T-helper 2 cell treated with Interferon-gamma antibody and Interleukin-4, amounts not matched to agents 5 μg/mL and 100 μg/mL, for 36 hours (primary cell): ENCODE measurements around the gene CMTM5.
"Not testable (repeated sequence)": the region's sequence is repeated elsewhere in the genome, so short reads cannot be mapped to it uniquely, and the experiment has no call there.

Experiments
- DNase-seq: peaks from one replicate; pipeline ENCODE4 v3.0.0; 2021; ENCODE audit warnings: low spot score
- H3K27ac Mint-ChIP-seq: one replicate; pipeline ENCODE4 v1.8.0; 2021; ENCODE audit warnings: mild to moderate bottlenecking, mixed read lengths
- H3K27me3 Mint-ChIP-seq: one replicate; pipeline ENCODE4 v1.8.0; 2021; ENCODE audit warnings: low read depth, mixed read lengths
- H3K36me3 Mint-ChIP-seq: one replicate; pipeline ENCODE4 v1.8.0; 2021; ENCODE audit warnings: low read depth, mixed read lengths
- H3K4me1 Mint-ChIP-seq: one replicate; pipeline ENCODE4 v1.8.0; 2021; ENCODE audit warnings: low read depth, mixed read lengths
- H3K4me3 Mint-ChIP-seq: one replicate; pipeline ENCODE4 v1.8.0; 2022; ENCODE audit warnings: mild to moderate bottlenecking, moderate library complexity, mixed read lengths
- H3K9me3 Mint-ChIP-seq: one replicate; pipeline ENCODE4 v1.8.0; 2021; ENCODE audit warnings: mixed read lengths

The CMTM5 gene

GRCh38 chr14:23378612-23379220 lies 1.9 kb downstream of the CMTM5 start:
- Mint-ChIP-seq H3K27me3 (peaks cover 6% of the 10 kb centered on the region), H3K27ac (no peak overlapping the region), H3K9me3 (no peaks in the 10 kb centered on the region), H3K36me3 (no peaks in the 10 kb centered on the region), H3K4me3 (no peak overlapping the region), H3K4me1 (no peaks in the 10 kb centered on the region)
- no peak for DNase-seq

GRCh38 chr14:23379366-23380196 lies 2.7 kb downstream of the CMTM5 start:
- Mint-ChIP-seq H3K4me1 (no peaks in the 10 kb centered on the region), H3K9me3 (no peaks in the 10 kb centered on the region), H3K27me3 (peaks cover 4% of the 10 kb centered on the region), H3K36me3 (no peaks in the 10 kb centered on the region), H3K4me3 (no peak overlapping the region), H3K27ac (no peak overlapping the region)
- peak; percentile 35 for DNase-seq

DNA sequence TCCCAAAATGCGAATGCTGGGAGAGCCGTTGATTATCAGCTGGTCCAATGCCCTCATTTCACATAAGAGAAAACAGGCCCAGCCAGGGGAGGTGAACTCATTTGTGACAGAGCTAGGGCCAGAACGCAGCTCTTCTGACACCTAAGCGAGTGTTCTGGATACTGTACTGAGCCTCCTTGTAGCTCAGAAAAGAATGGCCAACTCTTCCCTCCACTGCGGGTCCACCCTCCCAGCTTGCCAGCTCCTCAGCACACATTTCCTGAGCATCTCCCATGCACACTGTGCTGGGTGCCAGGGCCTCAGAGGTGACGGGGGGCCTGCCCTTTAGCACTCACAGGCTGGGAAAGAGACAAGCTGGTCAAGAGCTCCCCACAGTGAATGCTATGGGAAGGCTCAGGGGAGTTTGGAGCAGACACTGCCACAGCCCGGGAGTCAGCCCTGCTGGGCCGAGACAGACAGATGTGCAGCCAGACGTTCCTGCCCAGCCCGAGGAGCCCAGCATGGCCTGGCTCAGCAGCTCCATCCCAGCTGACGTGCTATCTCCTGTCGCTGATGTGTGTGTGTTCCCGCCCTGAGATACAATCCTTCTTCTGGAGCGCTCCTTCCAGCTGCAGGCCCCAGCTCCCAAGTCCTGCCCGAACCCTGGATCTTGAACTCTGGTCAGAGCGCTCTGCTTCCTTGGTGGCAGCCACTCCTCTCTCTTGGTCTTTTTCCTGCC lies 3.5 kb downstream of the CMTM5 start:
- H3K27ac Mint-ChIP-seq, result no peak overlapping the region
- no peaks in the 10 kb centered on the region for H3K4me1 Mint-ChIP-seq
- DNase-seq, result no peak
- H3K36me3 Mint-ChIP-seq, result no peaks in the 10 kb centered on the region
- no peak overlapping the region for H3K4me3 Mint-ChIP-seq
- H3K27me3 Mint-ChIP-seq, result peaks cover 4% of the 10 kb centered on the region
- no peaks in the 10 kb centered on the region for H3K9me3 Mint-ChIP-seq

- Mint-ChIP-seq H3K27ac (no peak overlapping the region), H3K36me3 (no peaks in the 10 kb centered on the region), H3K9me3 (no peaks in the 10 kb centered on the region), H3K4me3 (no peak overlapping the region), H3K4me1 (no peaks in the 10 kb centered on the region), H3K27me3 (peaks cover 4% of the 10 kb centered on the region)
- no peak for DNase-seq
Measured at GRCh38 chr14:23380976-23381375, 4.1 kb downstream of the CMTM5 start.

- DNase-seq, result no peak
- no peaks in the 10 kb centered on the region for H3K4me1 Mint-ChIP-seq
- H3K27ac Mint-ChIP-seq, result no peak overlapping the region
- no peaks in the 10 kb centered on the region for H3K36me3 Mint-ChIP-seq
- H3K9me3 Mint-ChIP-seq, result no peaks in the 10 kb centered on the region
- H3K4me3 Mint-ChIP-seq, result no peak overlapping the region
- peaks cover 4% of the 10 kb centered on the region for H3K27me3 Mint-ChIP-seq
Measured at GRCh38 chr14:23381871-23382270, 5.0 kb downstream of the CMTM5 start.

DNA sequence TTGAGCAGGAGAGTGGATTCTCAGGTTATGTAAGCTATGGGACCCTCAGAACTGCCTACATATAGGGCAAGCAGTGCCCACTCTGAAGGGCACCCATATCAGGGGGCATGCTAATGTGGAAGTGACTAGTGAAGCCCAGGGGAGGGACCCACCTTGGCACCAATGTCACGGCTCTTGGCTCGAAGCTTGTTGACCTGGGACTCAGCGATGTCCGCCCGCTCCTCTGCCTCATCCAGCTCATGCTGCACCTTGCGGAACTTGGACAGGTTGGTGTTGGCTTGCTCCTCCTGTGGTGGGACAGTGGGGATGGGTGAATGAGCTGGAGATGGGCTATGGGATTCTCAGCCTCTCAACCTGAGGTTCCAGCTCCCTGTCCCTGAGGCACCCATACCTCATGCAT lies 5.4 kb downstream of the CMTM5 start:
- no peak overlapping the region for H3K27ac Mint-ChIP-seq
- H3K36me3 Mint-ChIP-seq, result no peaks in the 10 kb centered on the region
- H3K4me3 Mint-ChIP-seq, result no peak overlapping the region
- H3K4me1 Mint-ChIP-seq, result no peaks in the 10 kb centered on the region
- H3K9me3 Mint-ChIP-seq, result no peaks in the 10 kb centered on the region
- peaks cover 4% of the 10 kb centered on the region for H3K27me3 Mint-ChIP-seq
- DNase-seq, result no peak

GRCh38 chr14:23382731-23383440 lies 6.0 kb downstream of the CMTM5 start:
- H3K27me3 Mint-ChIP-seq, result peaks cover 4% of the 10 kb centered on the region
- H3K36me3 Mint-ChIP-seq, result no peaks in the 10 kb centered on the region
- no peaks in the 10 kb centered on the region for H3K4me1 Mint-ChIP-seq
- no peak overlapping the region for H3K4me3 Mint-ChIP-seq
- H3K9me3 Mint-ChIP-seq, result no peaks in the 10 kb centered on the region
- DNase-seq, result no peak
- H3K27ac Mint-ChIP-seq, result no peak overlapping the region

- Mint-ChIP-seq H3K4me3 (no peak overlapping the region), H3K27me3 (peaks cover 4% of the 10 kb centered on the region), H3K9me3 (no peaks in the 10 kb centered on the region), H3K27ac (no peak overlapping the region), H3K4me1 (no peaks in the 10 kb centered on the region), H3K36me3 (no peaks in the 10 kb centered on the region)
- DNase-seq, result no peak
Measured at GRCh38 chr14:23384364-23385080, 7.7 kb downstream of the CMTM5 start.

DNA sequence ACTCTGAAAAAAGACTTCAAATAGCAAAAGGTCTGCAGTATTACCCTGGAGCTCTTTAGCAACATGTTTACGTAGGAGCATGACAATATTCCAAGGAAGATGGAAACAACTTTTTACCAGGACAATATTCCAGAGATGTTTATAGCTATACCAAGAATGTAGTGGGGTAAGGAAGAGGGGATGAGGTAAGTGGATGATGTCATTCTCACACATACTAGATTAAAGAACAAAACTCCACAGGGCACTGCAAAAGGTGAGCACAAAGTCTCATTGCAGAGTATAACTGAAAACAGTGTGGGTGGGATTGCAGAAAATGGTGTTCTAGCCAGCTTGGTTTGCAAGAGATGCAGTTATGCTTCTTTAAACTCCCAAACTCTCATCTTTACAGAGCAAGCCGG lies 8.4 kb downstream of the CMTM5 start:
- H3K27me3 Mint-ChIP-seq, result peaks cover 4% of the 10 kb centered on the region
- H3K9me3 Mint-ChIP-seq, result no peaks in the 10 kb centered on the region
- no peak for DNase-seq
- H3K27ac Mint-ChIP-seq, result no peak overlapping the region
- H3K4me3 Mint-ChIP-seq, result no peak overlapping the region
- no peaks in the 10 kb centered on the region for H3K4me1 Mint-ChIP-seq
- H3K36me3 Mint-ChIP-seq, result no peaks in the 10 kb centered on the region

DNA sequence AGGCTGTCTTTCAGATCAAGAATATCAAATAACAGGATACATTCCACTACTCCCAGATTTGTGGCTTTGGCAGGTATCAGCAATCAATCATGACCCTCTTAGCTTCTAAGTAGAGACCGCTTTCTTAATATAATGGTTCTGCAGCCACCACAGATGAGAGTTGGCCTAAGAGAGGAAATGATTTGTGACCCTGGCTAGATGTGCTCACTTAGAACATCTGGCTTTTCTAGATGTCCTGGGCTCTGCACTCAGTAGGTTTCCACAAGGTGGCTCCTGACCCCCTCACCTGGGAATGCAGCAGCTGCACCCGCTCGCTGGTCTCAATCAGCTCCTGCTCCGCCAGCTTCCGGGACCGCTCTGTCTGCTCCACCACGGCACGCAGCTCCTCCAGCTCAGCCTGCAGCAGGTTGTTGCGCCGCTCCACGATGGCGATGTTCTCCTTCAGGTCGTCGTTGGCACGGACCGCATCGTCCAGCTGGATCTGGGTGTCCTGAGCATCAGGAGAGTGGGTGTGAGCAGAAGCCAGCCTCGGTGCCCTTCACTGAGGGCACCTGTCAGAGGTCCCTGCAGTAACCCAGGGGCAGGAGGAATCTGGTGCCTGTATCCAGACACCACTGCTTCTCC lies 8.9 kb downstream of the CMTM5 start:
- Mint-ChIP-seq H3K36me3 (no peaks in the 10 kb centered on the region), H3K4me1 (no peaks in the 10 kb centered on the region), H3K9me3 (no peaks in the 10 kb centered on the region), H3K4me3 (no peak overlapping the region), H3K27me3 (peaks cover 4% of the 10 kb centered on the region), H3K27ac (no peak overlapping the region)
- DNase-seq, result no peak

DNA sequence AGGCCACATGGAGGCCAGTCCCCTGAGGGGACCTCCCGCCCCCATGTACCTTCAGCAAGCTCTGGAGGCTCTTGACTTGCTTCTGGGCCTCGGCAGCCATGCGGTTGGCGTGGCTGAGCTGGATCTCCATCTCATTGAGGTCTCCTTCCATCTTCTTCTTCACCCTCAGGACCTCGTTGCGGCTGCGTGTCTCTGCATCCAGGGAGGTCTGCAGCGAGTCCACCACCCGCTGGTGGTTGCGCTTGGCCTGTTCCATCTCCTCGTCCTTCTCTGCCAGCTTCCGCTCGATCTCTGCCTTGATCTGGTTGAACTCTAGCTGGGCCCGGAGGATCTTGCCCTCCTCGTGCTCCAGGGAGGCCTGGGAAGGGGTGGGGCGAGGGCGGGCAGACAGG lies 9.4 kb downstream of the CMTM5 start:
- not testable (repeated sequence) for H3K27me3 Mint-ChIP-seq

GRCh38 chr14:23386999-23387398 lies 10.2 kb downstream of the CMTM5 start:
- H3K9me3 Mint-ChIP-seq, result no peaks in the 10 kb centered on the region
- no peaks in the 10 kb centered on the region for H3K27me3 Mint-ChIP-seq
- no peak overlapping the region for H3K4me3 Mint-ChIP-seq
- DNase-seq, result no peak
- no peaks in the 10 kb centered on the region for H3K36me3 Mint-ChIP-seq
- H3K27ac Mint-ChIP-seq, result no peak overlapping the region
- no peaks in the 10 kb centered on the region for H3K4me1 Mint-ChIP-seq

More for the DNA sequence above, 9.4 kb downstream of the CMTM5 start:
- H3K4me3 Mint-ChIP-seq, H3K4me1 Mint-ChIP-seq, H3K36me3 Mint-ChIP-seq, H3K27ac Mint-ChIP-seq, H3K9me3 Mint-ChIP-seq, DNase-seq: not testable (repeated sequence)
